GM13976 (cell line): ENCODE data around the gene ARL8B.
A peak's percentile ranks its signal among the peaks of the same experiment; 100 is the strongest.

Experiments used
- DNase-seq: peaks from one replicate; pipeline ENCODE4 v3.0.0; 2012; ENCODE audit warnings: low spot score
- in situ Hi-C: fragments of 300-500 bp; cut with MboI; formaldehyde crosslinking; loops from one replicate; pipeline ENCODE4 v1.12.0; 2022; ENCODE audit warnings: low sequenced_read_pairs, mixed read lengths, inconsistent platforms; ENCODE audit not compliant: unreplicated experiment
- TF ChIP-seq, protein P1 (sequence below): IDR thresholded peaks from 2 replicates; pipeline ENCODE4 v1.5.1; 2012; ENCODE audit warnings: borderline replicate concordance, mild to moderate bottlenecking; ENCODE audit not compliant: insufficient read depth; ENCODE audit errors: extremely low read depth, missing control alignments, control extremely low read depth

Gene ARL8B

DNA sequence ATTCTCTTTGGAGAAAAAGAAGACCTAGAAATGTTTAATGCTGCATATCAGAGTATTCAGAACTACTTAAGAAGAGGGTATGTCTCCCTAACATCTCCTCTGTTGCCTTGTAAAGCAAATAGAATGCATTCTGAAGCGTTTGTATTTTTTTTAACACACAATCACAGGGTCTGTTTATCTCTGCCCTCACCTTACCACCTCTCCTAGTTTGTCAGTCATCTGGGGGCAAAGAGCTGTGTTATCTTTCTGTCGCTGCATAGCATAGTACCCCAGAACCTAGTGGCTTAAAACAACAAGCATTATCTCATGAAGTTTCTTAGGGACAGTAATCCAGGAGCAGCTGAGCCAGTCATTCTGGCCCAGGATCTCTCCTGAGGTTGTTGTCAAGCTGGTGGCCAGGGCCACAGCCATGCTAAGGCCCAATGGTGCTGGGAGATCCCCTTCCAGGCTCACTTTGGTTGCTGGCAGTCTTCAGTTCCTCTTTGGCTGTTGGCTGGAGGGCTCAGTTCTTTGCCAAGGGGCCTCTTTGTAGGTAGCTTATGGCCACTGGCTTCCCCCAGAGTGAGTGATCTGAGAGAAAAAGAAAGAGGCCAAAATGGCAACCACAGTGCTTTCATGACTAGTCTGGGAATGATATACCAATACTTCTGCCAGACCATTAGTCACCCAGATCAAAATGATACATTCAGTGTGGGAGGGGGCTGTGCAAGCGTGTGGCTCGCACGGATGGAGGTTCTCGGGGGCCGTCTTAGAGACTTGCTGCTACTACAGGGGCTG, 83.3 kb downstream of the ARL8B start:
- TF ChIP-seq, protein P1, sequence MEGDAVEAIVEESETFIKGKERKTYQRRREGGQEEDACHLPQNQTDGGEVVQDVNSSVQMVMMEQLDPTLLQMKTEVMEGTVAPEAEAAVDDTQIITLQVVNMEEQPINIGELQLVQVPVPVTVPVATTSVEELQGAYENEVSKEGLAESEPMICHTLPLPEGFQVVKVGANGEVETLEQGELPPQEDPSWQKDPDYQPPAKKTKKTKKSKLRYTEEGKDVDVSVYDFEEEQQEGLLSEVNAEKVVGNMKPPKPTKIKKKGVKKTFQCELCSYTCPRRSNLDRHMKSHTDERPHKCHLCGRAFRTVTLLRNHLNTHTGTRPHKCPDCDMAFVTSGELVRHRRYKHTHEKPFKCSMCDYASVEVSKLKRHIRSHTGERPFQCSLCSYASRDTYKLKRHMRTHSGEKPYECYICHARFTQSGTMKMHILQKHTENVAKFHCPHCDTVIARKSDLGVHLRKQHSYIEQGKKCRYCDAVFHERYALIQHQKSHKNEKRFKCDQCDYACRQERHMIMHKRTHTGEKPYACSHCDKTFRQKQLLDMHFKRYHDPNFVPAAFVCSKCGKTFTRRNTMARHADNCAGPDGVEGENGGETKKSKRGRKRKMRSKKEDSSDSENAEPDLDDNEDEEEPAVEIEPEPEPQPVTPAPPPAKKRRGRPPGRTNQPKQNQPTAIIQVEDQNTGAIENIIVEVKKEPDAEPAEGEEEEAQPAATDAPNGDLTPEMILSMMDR: no peak
- in situ Hi-C loops: no loop called here

DNA sequence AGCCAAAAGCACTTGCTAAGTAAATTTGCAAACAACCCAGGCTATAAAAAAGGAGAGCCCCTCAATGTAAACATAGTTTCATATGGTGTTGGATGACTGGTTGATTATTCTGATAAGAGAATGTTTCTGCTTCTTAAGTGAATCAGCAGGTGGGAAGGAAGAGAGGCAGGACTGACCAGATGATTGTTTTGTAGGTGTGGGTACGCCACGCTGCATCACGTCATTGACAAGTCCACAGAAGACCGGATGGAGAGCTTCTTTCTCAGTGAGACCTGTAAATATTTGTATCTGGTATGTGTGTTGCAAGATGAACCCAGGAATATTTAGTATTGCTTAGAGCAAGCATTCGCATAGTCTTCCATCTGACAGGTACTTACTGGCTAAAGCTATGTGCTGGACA, 88.8 kb downstream of the ARL8B start:
- TF ChIP-seq, protein P1: no peak
- DNase-seq: no peak
- in situ Hi-C loops: no loop called here

More for the DNA sequence above, 83.3 kb downstream of the ARL8B start:
- peak; percentile 54 for DNase-seq

DNA sequence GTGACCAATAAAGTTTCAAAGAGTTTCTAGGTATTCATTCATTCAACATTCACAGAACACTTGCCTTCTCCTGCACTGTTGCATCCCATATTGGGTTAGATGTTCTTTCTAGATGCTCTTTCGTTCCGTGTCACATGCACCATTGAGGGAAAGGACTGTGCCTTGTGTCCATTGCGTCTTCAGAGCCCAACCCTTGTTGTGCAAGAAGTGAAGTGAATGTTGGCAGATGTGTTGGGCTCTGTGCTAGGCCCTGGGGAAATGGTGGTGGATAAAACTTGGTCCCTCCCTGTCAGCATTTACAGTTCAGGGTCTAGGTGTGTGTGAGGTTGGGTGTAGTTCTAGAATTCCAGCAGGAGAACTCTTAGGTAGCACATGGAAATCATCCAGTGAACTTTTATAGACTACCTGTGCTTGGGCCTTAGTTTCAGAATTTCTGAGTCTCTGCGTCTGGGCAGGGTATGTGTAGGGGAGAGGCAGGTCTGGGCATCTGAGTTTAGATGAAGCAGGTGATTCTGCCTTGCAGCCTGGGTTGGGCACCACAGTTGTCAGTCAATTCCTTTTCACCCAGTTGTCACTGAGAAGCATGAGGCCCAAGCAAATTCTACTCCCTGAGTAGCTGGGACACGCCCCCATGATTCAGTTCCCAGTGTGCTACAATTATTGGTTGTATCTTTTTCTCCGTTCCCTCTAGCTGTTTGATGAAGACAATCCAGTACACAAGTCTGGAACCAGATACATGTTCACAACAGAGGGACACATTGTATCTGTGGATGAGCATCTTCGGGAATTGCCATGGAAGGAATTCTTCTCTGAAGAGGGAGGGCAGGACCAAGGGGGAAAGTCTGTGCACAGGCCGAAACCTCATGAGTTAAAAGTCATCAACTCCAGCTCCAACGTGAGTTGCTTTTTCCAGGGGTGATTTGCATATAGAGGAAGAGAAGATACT, 90.8 kb downstream of the ARL8B start:
- DNase-seq: no peak
- TF ChIP-seq, protein P1: no peak
- in situ Hi-C loops: no loop called here

DNA sequence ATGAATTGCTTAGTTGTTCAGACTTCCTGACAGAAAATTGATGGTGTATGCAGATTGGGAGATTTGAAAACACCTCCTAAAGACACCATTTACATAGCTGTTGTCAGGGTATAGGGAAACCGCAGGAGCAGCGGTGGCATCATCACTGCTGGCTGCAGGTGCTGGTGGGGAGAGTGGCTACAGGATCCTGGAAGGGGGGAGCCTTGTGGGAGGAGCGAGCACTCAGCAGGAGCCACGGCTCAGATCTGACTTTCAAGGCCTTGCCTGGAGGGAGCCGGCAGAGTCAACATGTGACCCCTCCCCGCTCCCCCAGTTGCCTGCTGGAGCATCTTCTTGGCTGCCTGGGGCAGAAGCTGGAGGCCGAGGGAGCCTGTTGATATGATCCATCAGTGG, 91.5 kb downstream of the ARL8B start:
- DNase-seq: no peak

DNA sequence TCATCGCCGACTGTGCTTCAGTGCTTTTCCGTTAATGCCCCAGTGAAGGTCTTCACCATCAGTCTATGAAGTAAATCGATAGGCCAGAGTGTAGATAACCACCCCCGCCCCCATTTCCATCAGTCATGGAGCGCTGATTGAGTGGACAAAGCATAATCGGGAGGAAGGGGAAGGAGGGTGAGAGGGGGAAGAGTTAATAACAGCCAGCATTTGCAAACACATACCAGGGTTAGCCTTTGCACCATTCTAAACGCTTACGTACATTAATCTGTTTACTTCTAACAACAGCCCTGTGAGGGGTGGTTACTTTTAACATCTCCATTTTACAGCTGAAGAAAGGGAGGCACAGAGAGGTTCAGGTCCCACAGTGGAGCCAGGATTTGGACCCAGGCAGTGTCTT, 92.3 kb downstream of the ARL8B start:
- in situ Hi-C loops: no loop called here
- TF ChIP-seq, protein P1: no peak
- DNase-seq: no peak

More for the DNA sequence above, 91.5 kb downstream of the ARL8B start:
- in situ Hi-C loops: no loop called here
- TF ChIP-seq, protein P1: no peak

DNA sequence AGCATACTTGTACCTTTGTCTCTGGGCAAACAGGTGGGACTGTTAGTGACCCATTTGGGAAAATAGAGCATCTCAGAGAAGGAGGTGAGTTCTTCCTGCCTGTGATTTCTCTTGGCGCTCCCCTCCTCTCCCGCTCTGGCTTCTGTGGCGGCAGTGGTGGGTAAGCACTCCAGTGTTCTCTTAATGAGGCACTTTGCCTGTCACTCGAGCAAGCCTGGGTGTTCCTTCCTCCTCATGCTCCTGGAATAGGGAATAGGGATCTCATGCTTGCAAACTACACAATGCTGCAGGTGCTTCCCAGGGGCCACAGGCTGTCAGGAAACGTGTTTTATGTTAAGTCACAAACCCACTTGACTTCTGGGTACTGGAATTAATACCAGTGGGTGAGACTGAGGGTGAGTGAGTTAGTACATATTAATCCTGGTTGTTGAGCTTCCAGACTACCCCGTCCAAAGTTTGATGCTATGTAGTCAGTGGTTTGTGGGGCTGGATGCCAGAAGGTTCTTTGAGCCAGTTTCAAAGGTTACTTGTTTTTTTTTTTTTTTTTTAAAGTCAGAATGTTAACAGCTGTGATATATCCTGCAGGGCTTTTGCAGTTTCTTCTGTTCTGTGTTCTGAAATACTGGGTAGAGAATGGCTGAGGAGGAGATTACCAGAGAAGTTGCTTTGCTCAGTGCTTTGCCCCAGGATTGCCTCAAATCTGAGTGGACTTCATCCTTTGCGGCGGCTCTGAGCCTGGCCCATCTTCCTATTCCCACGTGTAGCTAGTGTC, 95.9 kb downstream of the ARL8B start:
- TF ChIP-seq, protein P1: no peak
- in situ Hi-C loops: no loop called here

More for the DNA sequence above, 95.9 kb downstream of the ARL8B start:
- DNase-seq: no peak
